Pancreas (tissue), 10 donors: Measurements from ENCODE around the gene SHISA8. TPM values are rescaled to one million over a fixed set of nuclear protein-coding genes. Genes with fewer than 3 reads are reported as not detected.
"Not testable (repeated sequence)": the region's sequence is repeated elsewhere in the genome, so short reads cannot be mapped to it uniquely, and the experiment has no call there.

Experiments
- ATAC-seq, 4 donors: fragments of 200-7000 bp; cut with Tn5 transposase; one replicate each; pipeline versions ENCODE4 v1.8.0 to v1.9.1; 2020; ENCODE audit warnings: mild to moderate bottlenecking in 4 of 4, moderate library complexity in 4 of 4
- DNase-seq, 6 donors: peaks; one replicate each; pipeline ENCODE4 v3.0.0-alpha.2; 2020
- FAIRE-seq: peaks from 2 replicates; lab custom pipeline; 2012; peaks lifted over from hg19 to GRCh38; lab: Jason Lieb, UNC
- H3K27ac ChIP-seq, 4 donors: fragments of 200-600 bp; sonication (generic); 1 replicate in 3 of 4; 2 replicates in 1 of 4; pipeline versions ENCODE4 v1.5.0 to v1.8.0; 2020
- H3K27me3 ChIP-seq, 4 donors: fragments of 200-600 bp; one replicate each; pipeline ENCODE4 v1.8.0; 2021
- H3K36me3 ChIP-seq, 3 donors: fragments of 200-600 bp; sonication (generic) in 1 of 3; one replicate each; pipeline versions ENCODE4 v1.5.0 to v1.8.0; 2020 to 2021
- H3K4me1 ChIP-seq, 3 donors: fragments of 200-600 bp; one replicate each; pipeline ENCODE4 v1.8.0; 2021
- H3K4me3 ChIP-seq, 4 donors: fragments of 200-600 bp; sonication (generic) in 2 of 4; one replicate each; pipeline versions ENCODE4 v1.5.0 to v1.8.0; 2020 to 2021
- H3K9me3 ChIP-seq, 4 donors: fragments of 200-600 bp; one replicate each; pipeline ENCODE4 v1.8.0; 2021
- CTCF ChIP-seq, 4 donors: fragments of 200-600 bp; sonication (generic) in 3 of 4; IDR thresholded peaks; one replicate each; pipeline versions ENCODE4 v1.5.0 to v1.8.0; 2021; ENCODE audit warnings: antibody characterized with exemption in 4 of 4
- WGBS, 2 donors: extraction: QIAGEN DNeasy Blood & Tissue Kit; methylation state at CpG; one replicate each; pipeline ENCODE4 v1.1.7; 2013; 5-methylcytosine and 5-hydroxymethylcytosine counted together
- intact Hi-C, 3 donors: fragments of 100-400 bp; cut with DNase I; formaldehyde crosslinking; loops; one replicate each; pipeline versions ENCODE4 v1.11.1 to v1.14.2; 2022
- polyA plus RNA-seq, 2 donors: library from polyadenylated mRNA; stranded (reverse); fragments of 200-250 nt; gene quantifications; one replicate each; pipeline ENCODE4 v1.2.3, GENCODE V29; 2013
- total RNA-seq, 6 donors: library from RNA; stranded (reverse); fragmentation: NEBNext Ultra II Directional in 4 of 6; extraction: Animal tissue kit (Norgen Biotek cat#: 25700) in 4 of 6; gene quantifications; one replicate each; pipeline versions ENCODE4 v1.2.1 to v1.2.4, GENCODE V29; 2021 to 2023
- donor health status: healthy with polysubstance abuse.
- donor health status: DM: no; HTN: no; CAD: no; lungs with moderate emphysema.
- donor health status: DM: no; HTN: no; CAD: no.
- donor health status: control.
- donor health status: control.
- donor health status: Bipolar disorder and iron deficiency.
- donor health status: DM: yes; HTN: yes; CAD: no.
- donor health status: DM: no; HTN: no; CAD: no.
- donor health status: DM: no; HTN: no; CAD: no.
- donor health status: DM: yes; HTN: yes; CAD: no.

Gene SHISA8
- total and polyA plus RNA-seq, 8 donors: not detected

DNA sequence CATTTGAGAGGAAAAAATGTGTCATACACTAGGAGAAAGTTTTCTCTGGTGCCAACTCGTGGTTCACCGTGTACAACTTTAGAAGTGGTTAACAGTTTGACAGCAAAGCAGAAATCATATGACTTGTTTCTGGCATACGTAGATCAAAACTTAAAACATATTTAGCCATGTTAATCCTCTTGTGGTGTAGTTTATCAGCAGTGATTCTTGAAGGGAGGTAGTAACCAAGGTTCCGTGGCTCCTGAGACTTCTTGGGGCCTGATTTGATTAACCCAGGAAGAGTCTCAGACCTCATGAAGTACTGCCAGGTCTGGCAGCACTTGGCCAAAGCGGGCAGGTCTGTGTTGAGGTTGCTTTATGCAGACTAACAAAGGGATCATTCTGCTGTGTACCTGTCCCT is 41.5 kb downstream of the SHISA8 start:
- intact Hi-C loops: no loop called here
- Histone ChIP-seq H3K27ac (no peak overlapping the region), H3K27me3 (no peaks in the 10 kb centered on the region), H3K36me3 (peaks cover 0 to 62% (median 13%) of the 10 kb centered on the region in 3 donors), H3K4me1 (no peaks in the 10 kb centered on the region), H3K9me3 (no peaks in the 10 kb centered on the region), H3K4me3 (no peak overlapping the region)
- TF ChIP-seq CTCF (IDR thresholded peaks at IDR 0.05): no peak
- no peak for ATAC-seq
- 75 to 78% methylated on average over 5 of the region's 5 CpGs for WGBS, 2 donors
- no peak for DNase-seq
- FAIRE-seq: no peak

DNA sequence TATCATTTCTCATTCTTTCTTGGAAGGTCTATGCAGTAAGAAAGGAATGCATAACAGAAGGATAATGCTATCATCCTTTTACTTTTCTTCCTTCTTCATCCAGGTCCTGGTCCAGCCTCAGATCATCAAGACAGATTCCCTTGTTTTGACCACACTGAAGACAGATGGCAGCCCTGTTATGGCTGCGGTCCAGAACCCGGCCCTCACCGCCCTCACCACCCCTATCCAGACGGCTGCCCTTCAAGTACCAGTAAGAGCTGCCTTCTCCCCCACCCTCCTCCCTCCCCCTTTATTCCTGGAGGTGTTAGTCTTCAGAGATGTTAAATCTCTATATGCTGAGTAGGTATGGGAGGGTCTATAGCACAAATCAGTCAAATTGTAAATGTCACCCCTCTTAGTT is 44.1 kb downstream of the SHISA8 start:
- intact Hi-C loops: no loop called here
- ATAC-seq (no peak), FAIRE-seq (no peak), DNase-seq (no peak)
- Histone ChIP-seq H3K27ac (no peak overlapping the region), H3K36me3 (peaks cover 0 to 59% (median 13%) of the 10 kb centered on the region in 3 donors), H3K4me1 (no peaks in the 10 kb centered on the region), H3K9me3 (no peaks in the 10 kb centered on the region), H3K27me3 (no peaks in the 10 kb centered on the region), H3K4me3 (no peak overlapping the region)
- TF ChIP-seq CTCF (IDR thresholded peaks at IDR 0.05): no peak
- 79 to 85% methylated on average over 4 of the region's 4 CpGs for WGBS, 2 donors

GRCh38 chr22:41870081-41870480 is 44.8 kb downstream of the SHISA8 start:
- DNase-seq, H3K4me3 ChIP-seq, ATAC-seq, H3K9me3 ChIP-seq, H3K27ac ChIP-seq, H3K27me3 ChIP-seq, FAIRE-seq, intact Hi-C loops, H3K4me1 ChIP-seq: not testable (repeated sequence)
- WGBS, 2 donors: 92 to 100% methylated on average over 1 of the region's 1 CpG
- peaks cover 0 to 53% (median 7%) of the 10 kb centered on the region in 3 donors for H3K36me3 ChIP-seq

DNA sequence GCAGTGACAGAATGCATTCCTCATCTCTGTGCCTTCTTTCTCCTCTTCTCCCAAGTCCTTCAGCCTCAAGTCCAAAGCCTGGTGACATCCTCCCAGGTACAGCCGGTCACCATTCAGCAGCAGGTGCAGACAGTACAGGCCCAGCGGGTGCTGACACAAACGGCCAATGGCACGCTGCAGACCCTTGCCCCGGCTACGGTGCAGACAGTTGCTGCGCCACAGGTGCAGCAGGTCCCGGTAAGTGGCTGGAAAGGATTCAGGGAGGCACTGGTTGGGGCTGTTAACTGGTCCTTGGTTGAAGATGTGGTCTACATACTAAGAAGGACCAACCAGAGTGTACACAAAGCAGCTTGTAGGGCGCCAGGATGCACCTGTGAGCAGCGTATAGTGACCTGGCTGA is 46.3 kb downstream of the SHISA8 start:
- DNase-seq (no peak), FAIRE-seq (no peak), ATAC-seq (no peak)
- TF ChIP-seq CTCF (IDR thresholded peaks at IDR 0.05): no peak
- no peaks in the 10 kb centered on the region for H3K4me1 ChIP-seq
- H3K36me3 ChIP-seq: peaks cover 0 to 40% (median 4%) of the 10 kb centered on the region in 3 donors
- no peaks in the 10 kb centered on the region for H3K9me3 ChIP-seq
- no peaks in the 10 kb centered on the region for H3K27me3 ChIP-seq
- H3K4me3 ChIP-seq: no peak overlapping the region
- intact Hi-C loops: no loop called here
- H3K27ac ChIP-seq: no peak overlapping the region
- 91 to 96% methylated on average over 10 of the region's 10 CpGs for WGBS, 2 donors

DNA sequence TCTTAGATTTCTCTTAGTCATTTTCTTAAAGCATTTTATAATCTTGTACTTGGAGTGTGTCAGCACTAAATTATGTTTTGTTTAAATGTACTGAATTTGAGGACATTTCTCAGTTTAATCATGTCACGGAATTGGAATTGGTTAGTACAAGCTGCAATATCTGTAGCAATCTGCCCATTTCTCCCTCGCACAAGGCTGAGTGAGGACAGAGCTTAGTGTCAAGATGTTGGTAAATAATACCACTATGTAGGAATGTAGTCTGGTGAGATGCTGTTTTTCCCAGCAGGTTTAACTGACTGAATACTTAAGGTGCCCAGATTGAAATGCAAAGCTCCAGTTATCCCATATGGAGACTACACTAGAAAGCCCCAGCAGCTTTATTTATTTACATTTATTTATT is 51.4 kb downstream of the SHISA8 start:
- intact Hi-C loops: no loop called here
- no peaks in the 10 kb centered on the region for H3K9me3 ChIP-seq
- no peak overlapping the region for H3K4me3 ChIP-seq
- peaks cover 0 to 5% (median 0%) of the 10 kb centered on the region in 3 donors for H3K4me1 ChIP-seq
- WGBS, 2 donors: 83 to 88% methylated on average over 2 of the region's 2 CpGs
- ATAC-seq (no peak), FAIRE-seq (no peak), DNase-seq (no peak)
- H3K27ac ChIP-seq: no peak overlapping the region
- peaks cover 0 to 9% (median 0%) of the 10 kb centered on the region in 3 donors for H3K36me3 ChIP-seq
- no peaks in the 10 kb centered on the region for H3K27me3 ChIP-seq
- TF ChIP-seq CTCF (IDR thresholded peaks at IDR 0.05): no peak
